HG02798 (cell line): ENCODE results near the gene MSANTD1.

Source experiments
- ATAC-seq: cut with Tn5 transposase; IDR thresholded peaks from one replicate; pipeline ENCODE4 v1.9.1; 2021; ENCODE audit warnings: mild to moderate bottlenecking; ENCODE audit not compliant: unreplicated experiment, poor library complexity

The MSANTD1 gene

GRCh38 chr4:3248811-3249661 is at the start of gene MSANTD1:
Gene MSANTD1, plus strand, starts transcription at chr4:3249159. Its CDS starts 64 bp downstream, at chr4:3249223.
- ATAC-seq = no peak

GRCh38 chr4:3199653-3200422 is 49.1 kb upstream of the MSANTD1 start:
- no peak for ATAC-seq

- ATAC-seq = no peak
Measured at GRCh38 chr4:3200423-3201090, 48.4 kb upstream of the MSANTD1 start.

- peak; percentile 49 for ATAC-seq
Measured at GRCh38 chr4:3201718-3202702, 46.9 kb upstream of the MSANTD1 start.

GRCh38 chr4:3202836-3203820 is 45.8 kb upstream of the MSANTD1 start:
- peak; percentile 38 for ATAC-seq

- no peak for ATAC-seq
Measured at GRCh38 chr4:3203971-3204431, 45.0 kb upstream of the MSANTD1 start.

- no peak for ATAC-seq
Measured at GRCh38 chr4:3205995-3206394, 43.0 kb upstream of the MSANTD1 start.

- no peak for ATAC-seq
Measured at GRCh38 chr4:3206439-3207100, 42.4 kb upstream of the MSANTD1 start.

GRCh38 chr4:3207531-3208037 is 41.4 kb upstream of the MSANTD1 start:
- no peak for ATAC-seq

GRCh38 chr4:3208826-3209225 is 40.1 kb upstream of the MSANTD1 start:
- no peak for ATAC-seq

- ATAC-seq = no peak
Measured at GRCh38 chr4:3209551-3210325, 39.2 kb upstream of the MSANTD1 start.

- no peak for ATAC-seq
Measured at GRCh38 chr4:3210467-3210866, 38.5 kb upstream of the MSANTD1 start.

GRCh38 chr4:3211866-3212265 is 37.1 kb upstream of the MSANTD1 start:
- ATAC-seq = no peak

- no peak for ATAC-seq
Measured at GRCh38 chr4:3212391-3213105, 36.4 kb upstream of the MSANTD1 start.

- no peak for ATAC-seq
Measured at GRCh38 chr4:3213106-3213425, 35.9 kb upstream of the MSANTD1 start.

- no peak for ATAC-seq
Measured at GRCh38 chr4:3213661-3214250, 35.2 kb upstream of the MSANTD1 start.
